HepG2 (cell line): ENCODE measurements around the gene ADGRL2. TPM values are rescaled to one million over a fixed set of nuclear protein-coding genes. Genes with fewer than 3 reads are reported as not detected.

Experiments
- ATAC-seq: fragments of 200-7000 bp; cut with Tn5 transposase; 3 replicates; pipeline ENCODE4 v1.9.1; 2020; ENCODE audit warnings: mild to moderate bottlenecking, moderate library complexity
- BruUV-seq: library from RNA; stranded (reverse); fragments of 400-500 nt; replicated peaks from 2 replicates; lab custom pipeline; 2021; lab: Mats Ljungman, UMichigan
- CTCF ChIA-PET: fragments of 300-600 bp; formaldehyde crosslinking; extraction: SDS; loops from one replicate; lab custom pipeline; 2021; ENCODE audit warnings: low total read pairs, inconsistent platforms, low intra/inter-chr PET ratio; lab: Yijun Ruan, JAX
- POLR2A ChIA-PET: fragments of 350-600 bp; sonication (Branson Sonifier 250); formaldehyde crosslinking; loops from one replicate; lab custom pipeline; 2020; ENCODE audit warnings: antibody characterized with exemption, inconsistent platforms; lab: Yijun Ruan, JAX
- DNase-seq: peaks from one replicate; pipeline ENCODE4 v3.0.0-alpha.2; 2015; ENCODE audit warnings: low spot score
- FAIRE-seq: peaks from 3 replicates; lab custom pipeline; 2011; peaks lifted over from hg19 to GRCh38; lab: Jason Lieb, UNC
- H2AFZ ChIP-seq: one replicate; pipeline ENCODE4 v1.6.1; 2011; ENCODE audit warnings: low read length, inconsistent platforms
- H3K27ac ChIP-seq: fragments of 300-600 bp; 3 replicates; pipeline ENCODE4 v1.8.0; 2011; ENCODE audit warnings: mixed run types, mild to moderate bottlenecking, mixed read lengths, low read length, inconsistent platforms; ENCODE audit not compliant: insufficient read depth; ENCODE audit errors: extremely low read length
- H3K27me3 ChIP-seq, 2 experiments: fragments of 200-600 bp in 1 of 2; 2 replicates in 1 of 2; 3 replicates in 1 of 2; pipeline versions ENCODE4 v1.6.0 to v1.8.0; 2011; ENCODE audit warnings: low read length in 2 of 2, mild to moderate bottlenecking in 2 of 2, moderate library complexity in 2 of 2, inconsistent platforms in 1 of 2; ENCODE audit not compliant: insufficient read depth in 2 of 2, control insufficient read depth in 1 of 2
- H3K36me3 ChIP-seq, 2 experiments: fragments of 200-600 bp in 1 of 2; replicated peaks in 1 of 2; 2 replicates in 1 of 2; 3 replicates in 1 of 2; pipeline versions ENCODE4 v1.5.1 to v1.8.0; 2011; ENCODE audit warnings: low read length in 2 of 2, inconsistent platforms in 1 of 2; ENCODE audit not compliant: insufficient read depth in 2 of 2, control insufficient read depth in 1 of 2
- H3K4me1 ChIP-seq: 2 replicates; pipeline ENCODE4 v1.5.1; 2012; ENCODE audit warnings: low read length, inconsistent platforms; ENCODE audit not compliant: insufficient read depth
- H3K4me2 ChIP-seq: 2 replicates; pipeline ENCODE4 v1.6.0; 2011; ENCODE audit warnings: low read depth, low read length, inconsistent platforms
- H3K4me3 ChIP-seq, 3 experiments: fragments of 200-600 bp in 1 of 3; sonication (generic), shearing (Covaris generic) in 1 of 3; replicated peaks in 1 of 3; 2 replicates each; pipeline ENCODE4 v1.5.1; 2011 to 2016; ENCODE audit warnings: low read length in 3 of 3, inconsistent platforms in 2 of 3, low read depth in 2 of 3, mild to moderate bottlenecking in 2 of 3, control low read depth in 1 of 3, mixed read lengths in 1 of 3; ENCODE audit not compliant: insufficient read depth in 1 of 3
- H3K79me2 ChIP-seq: one replicate; pipeline ENCODE4 v1.6.1; 2011; ENCODE audit warnings: low read length, inconsistent platforms; ENCODE audit not compliant: insufficient read depth
- H3K9ac ChIP-seq: 2 replicates; pipeline ENCODE4 v1.6.0; 2011; ENCODE audit warnings: mild to moderate bottlenecking, low read depth, low read length, inconsistent platforms; ENCODE audit not compliant: insufficient read depth
- H3K9me3 ChIP-seq: 2 replicates; pipeline ENCODE4 v1.5.1; 2012; ENCODE audit warnings: mild to moderate bottlenecking, low read length
- H4K20me1 ChIP-seq: 2 replicates; pipeline ENCODE4 v1.6.0; 2011; ENCODE audit warnings: inconsistent platforms, mild to moderate bottlenecking, low read length, moderate library complexity; ENCODE audit not compliant: insufficient read depth
- AHR ChIP-seq: IDR thresholded peaks from 2 replicates; pipeline ENCODE4 v1.6.1; 2018; ENCODE audit warnings: missing genetic modification reagents, missing compliant biosample characterization
- FOXK1 ChIP-seq: sonication (generic); formaldehyde crosslinking; IDR thresholded peaks from 2 replicates; pipeline ENCODE4 v1.4.0; 2020; ENCODE audit warnings: low read depth, missing genetic modification reagents, borderline replicate concordance
- FOXP1 ChIP-seq, 2 experiments: fragments of 450-650 bp in 1 of 2; IDR thresholded peaks; 2 replicates each; pipeline ENCODE4 v1.6.1; 2017 to 2018; ENCODE audit warnings: antibody characterized with exemption in 1 of 2
- GATAD2A ChIP-seq: IDR thresholded peaks from 2 replicates; pipeline ENCODE4 v1.6.1; 2016
- HNRNPH1 ChIP-seq: fragments of 200-400 bp; formaldehyde crosslinking; optimal IDR thresholded peaks from 2 replicates; pipeline ENCODE3; 2017; ENCODE audit warnings: mild to moderate bottlenecking, low read depth, low read length
- RARA ChIP-seq: IDR thresholded peaks from 2 replicates; pipeline ENCODE4 v1.6.1; 2016; ENCODE audit warnings: missing genetic modification reagents, missing compliant biosample characterization
- SETDB1 ChIP-seq: sonication (generic); formaldehyde crosslinking; IDR thresholded peaks from 2 replicates; pipeline ENCODE4 v1.5.1; 2020; ENCODE audit warnings: missing genetic modification reagents, mild to moderate bottlenecking, borderline replicate concordance
- SIN3A ChIP-seq: IDR thresholded peaks from 2 replicates; pipeline ENCODE4 v1.6.1; 2011; ENCODE audit warnings: low read depth, mild to moderate bottlenecking, control low read depth, low read length, borderline replicate concordance
- TSC22D2 ChIP-seq: sonication (generic); formaldehyde crosslinking; IDR thresholded peaks from 2 replicates; pipeline ENCODE4 v1.5.1; 2020; ENCODE audit warnings: missing genetic modification reagents, mild to moderate bottlenecking, borderline replicate concordance
- ZNF501 ChIP-seq: sonication (generic); formaldehyde crosslinking; IDR thresholded peaks from 2 replicates; pipeline ENCODE4 v1.5.1; 2020; ENCODE audit warnings: mild to moderate bottlenecking, moderate library complexity, missing genetic modification reagents
- WGBS: methylation state at CpG from one replicate; pipeline ENCODE4 v1.1.6; 2017; ENCODE audit warnings: low lambda C conversion rate; 5-methylcytosine and 5-hydroxymethylcytosine counted together
- in situ Hi-C: cut with HindIII; loops from 2 replicates; pipeline ENCODE4 v1.10.0; 2017; ENCODE audit warnings: low pct_unique_long_range_greater_than_20kb; ENCODE audit not compliant: extremely low pct_ligation_motif_present
- intact Hi-C: fragments of 100-400 bp; cut with micrococcal nuclease; formaldehyde crosslinking; loops from one replicate; pipeline ENCODE4 v1.10.0; 2022; ENCODE audit not compliant: unreplicated experiment
- polyA plus RNA-seq, 8 experiments: library from polyadenylated mRNA; depleted of rRNA in 3 of 8; stranded (reverse) in 7 of 8; unstranded in 1 of 8; fragments of >200 nt; fragmentation: Illumina TruSeq in 4 of 8; extraction: Trizol in 4 of 8; gene quantifications; 2 replicates each; pipeline versions ENCODE4 v1.2.1 to v1.2.3, GENCODE V29; 2011 to 2016; ENCODE audit warnings: low read depth in 4 of 8, missing spikeins in 1 of 8, mixed read lengths in 1 of 8; ENCODE audit not compliant: insufficient read depth in 1 of 8
- total RNA-seq, 5 experiments: library from RNA; depleted of rRNA; stranded (reverse); fragments of >200 nt; fragmentation: Illumina TruSeq; extraction: Trizol; gene quantifications; 2 replicates each; pipeline ENCODE4 v1.2.3, GENCODE V29; 2016; ENCODE audit warnings: low read depth in 1 of 5
- TF ChIP-seq, protein P1 (sequence below): sonication (generic); formaldehyde crosslinking; IDR thresholded peaks from 2 replicates; pipeline ENCODE4 v1.5.0; 2020; ENCODE audit warnings: missing genetic modification reagents, mild to moderate bottlenecking, borderline replicate concordance

The ADGRL2 gene
- total and polyA plus RNA-seq, 2 of the 13 experiments (the other 11 are each of a cell fraction or from before 2014, with no cell fraction given) = 15.3 to 31.6 TPM

DNA sequence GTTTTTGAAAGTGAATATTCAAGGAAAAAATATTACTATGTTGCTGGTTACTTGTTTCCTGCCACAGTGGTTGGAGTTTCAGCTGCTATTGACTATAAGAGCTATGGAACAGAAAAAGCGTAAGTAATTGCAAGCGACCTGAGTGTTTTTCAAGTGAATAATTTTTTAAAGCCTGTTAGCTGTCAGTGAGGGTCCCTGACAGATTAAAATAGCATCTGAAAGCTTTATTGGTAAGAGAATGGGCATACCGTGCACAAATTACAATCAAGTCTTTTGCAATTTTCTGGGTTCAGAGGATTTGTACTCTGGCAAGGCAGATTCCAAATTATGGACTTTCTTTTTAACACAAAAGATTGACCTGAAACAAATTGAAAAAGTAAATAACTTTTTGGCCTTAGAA, 169.7 kb downstream of the ADGRL2 start:
- H3K79me2 ChIP-seq = no peaks in the 10 kb centered on the region
- CTCF ChIA-PET = no interaction called here
- ATAC-seq (no peak), FAIRE-seq (no peak), DNase-seq (no peak)
- no peak overlapping the region for H3K4me2 ChIP-seq
- H3K27ac ChIP-seq = no peak overlapping the region
- H3K9ac ChIP-seq = no peak overlapping the region
- H2AFZ ChIP-seq = no peak overlapping the region
- H3K4me3 ChIP-seq = no peak overlapping the region
- WGBS = 40% methylated on average over 3 of the region's 3 CpGs
- peaks cover 15% of the 10 kb centered on the region for H3K4me1 ChIP-seq
- H4K20me1 ChIP-seq = no peaks in the 10 kb centered on the region
- BruUV-seq = no TSS peak
- H3K36me3 ChIP-seq = peaks cover 0 to 3% of the 10 kb centered on the region in 2 experiments; a peak in 1 of 5 replicates
- intact Hi-C loops (no loop called here), in situ Hi-C loops (no loop called here)
- H3K27me3 ChIP-seq = no peaks in the 10 kb centered on the region
- POLR2A ChIA-PET = no interaction called here
- TF ChIP-seq FOXP1 (IDR thresholded peaks at IDR 0.05) (no peak), FOXP1 (CRISPR knock-in tag; IDR thresholded peaks at IDR 0.05) (no peak), SETDB1 (CRISPR knock-in tag) (no peak), FOXK1 (CRISPR knock-in tag) (no peak), GATAD2A (CRISPR knock-in tag) (no peak), RARA (no peak), ZNF501 (CRISPR knock-in tag) (no peak), AHR (CRISPR knock-in tag) (no peak), HNRNPH1 (no peak), SIN3A (no peak), TSC22D2 (CRISPR knock-in tag) (no peak)
- TF ChIP-seq, protein P1, sequence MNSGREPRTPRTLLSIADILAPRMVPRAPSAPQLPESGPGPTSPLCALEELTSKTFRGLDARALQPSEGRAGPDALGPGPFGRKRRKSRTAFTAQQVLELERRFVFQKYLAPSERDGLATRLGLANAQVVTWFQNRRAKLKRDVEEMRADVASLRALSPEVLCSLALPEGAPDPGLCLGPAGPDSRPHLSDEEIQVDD = no peak
- H3K9me3 ChIP-seq = no peaks in the 10 kb centered on the region; the same call in none of the 2 replicates
